A549 (cell line): Measurements from ENCODE around the gene HOXB9. TPM values are rescaled to one million over a fixed set of nuclear protein-coding genes. Genes with fewer than 3 reads are reported as not detected.

Experiments used
- ATAC-seq, 2 experiments: fragments of 200-7000 bp in 1 of 2; fragments of >200 bp in 1 of 2; cut with Nextera tagmentation in 1 of 2; cut with Tn5 transposase in 1 of 2; 3 replicates each; pipeline versions ENCODE4 v1.8.0 to v1.9.1; 2018 to 2020; ENCODE audit warnings: mild to moderate bottlenecking in 1 of 2, moderate library complexity in 1 of 2
- CTCF ChIA-PET: fragments of 300-600 bp; sonication (Branson Sonifier 250); formaldehyde crosslinking; extraction: SDS; loops from one replicate; lab custom pipeline; 2021; ENCODE audit warnings: antibody characterized with exemption, inconsistent platforms; lab: Yijun Ruan, JAX
- POLR2A ChIA-PET: fragments of 350-600 bp; formaldehyde crosslinking; extraction: SDS; loops from one replicate; lab custom pipeline; 2021; ENCODE audit warnings: antibody characterized with exemption, inconsistent platforms; lab: Yijun Ruan, JAX
- DNase-seq, 2 experiments: peaks; one replicate each; pipeline versions ENCODE4 v3.0.0 to v3.0.0-alpha.2; 2011 to 2016; ENCODE audit warnings: low read depth in 1 of 2, low spot score in 1 of 2
- FAIRE-seq: peaks from 2 replicates; lab custom pipeline; 2011; peaks lifted over from hg19 to GRCh38; lab: Jason Lieb, UNC
- H3K27ac ChIP-seq, 2 experiments: fragments of >200 bp; sonication (Bioruptor Twin); formaldehyde crosslinking; 3 replicates each; pipeline ENCODE4 v1.5.1; 2016 to 2017
- H3K4me1 ChIP-seq: fragments of >200 bp; sonication (Bioruptor Twin); formaldehyde crosslinking; 3 replicates; pipeline ENCODE4 v1.6.1; 2016
- H3K4me2 ChIP-seq: fragments of >200 bp; sonication (Bioruptor Twin); formaldehyde crosslinking; 3 replicates; pipeline ENCODE4 v1.6.1; 2016
- H3K4me3 ChIP-seq: fragments of >200 bp; sonication (Bioruptor Twin); formaldehyde crosslinking; 3 replicates; pipeline ENCODE4 v1.5.1; 2016
- H3K9me3 ChIP-seq: fragments of >200 bp; sonication (Bioruptor Twin); formaldehyde crosslinking; 3 replicates; pipeline ENCODE4 v1.6.1; 2016
- EHMT2 ChIP-seq: fragments of 200-600 bp; sonication (generic); IDR thresholded peaks from 2 replicates; pipeline ENCODE4 v1.6.1; 2016; ENCODE audit warnings: antibody characterized with exemption, low read depth, mild to moderate bottlenecking, moderate library complexity
- EP300 ChIP-seq, 2 experiments: fragments of >200 bp; sonication (Bioruptor Twin); formaldehyde crosslinking; IDR thresholded peaks; 2 replicates in 1 of 2; 3 replicates in 1 of 2; pipeline ENCODE4 v1.6.1; 2016 to 2017
- HES2 ChIP-seq: fragments of >200 bp; sonication (Bioruptor Twin); formaldehyde crosslinking; IDR thresholded peaks from 2 replicates; pipeline ENCODE4 v1.6.1; 2016
- HMGXB4 ChIP-seq: fragments of 250-450 bp; sonication (Bioruptor Pico); IDR thresholded peaks from 2 replicates; pipeline ENCODE4 v1.5.0; 2021; ENCODE audit warnings: mild to moderate bottlenecking, moderate library complexity, borderline replicate concordance
- HOXA7 ChIP-seq: fragments of 250-450 bp; sonication (Bioruptor Pico); IDR thresholded peaks from 2 replicates; pipeline ENCODE4 v1.5.0; 2020; ENCODE audit warnings: mild to moderate bottlenecking, moderate library complexity
- MAX ChIP-seq: IDR thresholded peaks from 2 replicates; pipeline ENCODE4 v1.6.1; 2012
- MAZ ChIP-seq: fragments of 150-350 bp; IDR thresholded peaks from 2 replicates; pipeline ENCODE4 v1.6.1; 2014; ENCODE audit warnings: antibody characterized with exemption, low read depth, low read length, borderline replicate concordance
- NPAS2 ChIP-seq: fragments of 250-450 bp; sonication (Bioruptor Pico); IDR thresholded peaks from 2 replicates; pipeline ENCODE4 v1.8.0; 2022; ENCODE audit warnings: mild to moderate bottlenecking, moderate library complexity, borderline replicate concordance
- POLR2A ChIP-seq: IDR thresholded peaks from 2 replicates; pipeline ENCODE4 v1.6.1; 2012; ENCODE audit warnings: mild to moderate bottlenecking, low read length
- RAD21 ChIP-seq, 2 experiments: fragments of >200 bp in 1 of 2; sonication (Bioruptor Twin) in 1 of 2; formaldehyde crosslinking in 1 of 2; IDR thresholded peaks in 1 of 2; conservative IDR thresholded peaks in 1 of 2; 2 replicates in 1 of 2; 3 replicates in 1 of 2; pipeline ENCODE4 v1.6.1; 2012 to 2018; ENCODE audit warnings: inconsistent platforms in 1 of 2
- TFCP2L1 ChIP-seq: fragments of 250-450 bp; sonication (Bioruptor Pico); IDR thresholded peaks from 2 replicates; pipeline ENCODE4 v1.5.0; 2021; ENCODE audit warnings: mild to moderate bottlenecking
- USF2 ChIP-seq: fragments of 450-650 bp; IDR thresholded peaks from 2 replicates; pipeline ENCODE4 v1.6.1; 2014; ENCODE audit warnings: antibody characterized with exemption
- ZSCAN20 ChIP-seq: fragments of 250-450 bp; sonication (Bioruptor Pico); IDR thresholded peaks from 2 replicates; pipeline ENCODE4 v1.8.0; 2022; ENCODE audit warnings: mild to moderate bottlenecking, moderate library complexity
- WGBS: methylation state at CpG from one replicate; pipeline ENCODE4 v1.1.6; 2017; ENCODE audit errors: missing lambda C conversion rate; 5-methylcytosine and 5-hydroxymethylcytosine counted together
- polyA plus RNA-seq, 4 experiments: library from polyadenylated mRNA; depleted of rRNA in 3 of 4; stranded (reverse); fragments of >200 nt; fragmentation: RNase III in 1 of 4; extraction: RNeasy Plus Mini Kit Qiagen cat#74134 plus additional on column Dnase treatment in 1 of 4; gene quantifications; 2 replicates in 3 of 4; 3 replicates in 1 of 4; pipeline ENCODE4 v1.2.3, GENCODE V29; 2011 to 2017

HOXB9 gene
- polyA plus RNA-seq, 2 of the 4 experiments (the other 2 are of a cell fraction): 5.6 to 24.6 TPM

GRCh38 chr17:48601539-48602425 is 24.4 kb downstream of the HOXB9 start:
- TF ChIP-seq MAX: no peak
- TF ChIP-seq TFCP2L1 (CRISPR knock-in tag): no peak
- TF ChIP-seq POLR2A: peak; percentile 39
- TF ChIP-seq, all 56 proteins: peak for 1
- peak; percentile 0 to 47; a peak in 3 of 6 replicates for ATAC-seq
- Histone ChIP-seq H3K9me3 (no peaks in the 10 kb centered on the region), H3K4me2 (peak overlapping the region; percentile 91), H3K27ac (peak overlapping the region; percentile 91 to 95), H3K4me1 (peaks cover 33% of the 10 kb centered on the region), H3K4me3 (peak overlapping the region; percentile 59)
- WGBS: 7% methylated on average over 34 of the region's 35 CpGs
- CTCF ChIA-PET: interaction anchor here (0.7 to 2.6 kb wide), 19 partner anchors 8 to 571 kb away, joined by 3 to 8 read pairs (median 3); no protein-coding TSS in a partner anchor
- POLR2A ChIA-PET: no interaction called here
- FAIRE-seq: no peak
- DNase-seq: peak; percentile 54 to 58

GRCh38 chr17:48601207-48601538 is 25.0 kb downstream of the HOXB9 start:
- ChIA-PET CTCF (interaction anchor here (0.7 to 2.6 kb wide), 13 partner anchors 9 to 570 kb away, joined by 3 to 8 read pairs (median 3); no protein-coding TSS in a partner anchor), POLR2A (no interaction called here)
- Histone ChIP-seq H3K4me2 (peak overlapping the region; percentile 91), H3K27ac (peak overlapping the region; percentile 91 to 95), H3K9me3 (no peaks in the 10 kb centered on the region), H3K4me3 (peak overlapping the region; percentile 59), H3K4me1 (peaks cover 33% of the 10 kb centered on the region)
- ATAC-seq (no peak), FAIRE-seq (no peak), DNase-seq (no peak)
- TF ChIP-seq HMGXB4 (CRISPR knock-in tag) (no peak), RAD21 (conservative IDR thresholded peaks at IDR 0.05 in 1 of 2, IDR thresholded peaks at IDR 0.05 in 1 of 2) (no peak)
- 54% methylated on average over 4 of the region's 4 CpGs for WGBS

GRCh38 chr17:48600244-48601098 is 25.7 kb downstream of the HOXB9 start:
- H3K4me3 ChIP-seq: no peak overlapping the region
- ATAC-seq (no peak), FAIRE-seq (no peak), DNase-seq (no peak)
- H3K27ac ChIP-seq: peak overlapping the region; percentile 91 to 95
- H3K9me3 ChIP-seq: no peaks in the 10 kb centered on the region
- H3K4me2 ChIP-seq: peak overlapping the region; percentile 91
- CTCF ChIA-PET: interaction anchor here (0.5 to 3.0 kb wide), 11 partner anchors 9 to 570 kb away, joined by 3 to 10 read pairs (median 3); no protein-coding TSS in a partner anchor
- H3K4me1 ChIP-seq: peaks cover 29% of the 10 kb centered on the region
- no peak for TF ChIP-seq RAD21 (conservative IDR thresholded peaks at IDR 0.05 in 1 of 2, IDR thresholded peaks at IDR 0.05 in 1 of 2)
- TF ChIP-seq MAZ: no peak
- TF ChIP-seq ZSCAN20 (CRISPR knock-in tag): no peak
- no peak for TF ChIP-seq HES2
- TF ChIP-seq USF2: no peak
- no peak for TF ChIP-seq HOXA7 (CRISPR knock-in tag)
- TF ChIP-seq EHMT2: no peak
- TF ChIP-seq NPAS2 (CRISPR knock-in tag): no peak
- no peak for TF ChIP-seq EP300 (IDR thresholded peaks at IDR 0.05)
- POLR2A ChIA-PET: no interaction called here
- WGBS: 69% methylated on average over 17 of the region's 17 CpGs
